ENCODE results near the gene UBE2L5. TPM values are rescaled to one million over a fixed set of nuclear protein-coding genes. Genes with fewer than 3 reads are reported as not detected.

The UBE2L5 gene
- total RNA-seq, 1 experiment from 2014 or later, result not detected

DNA sequence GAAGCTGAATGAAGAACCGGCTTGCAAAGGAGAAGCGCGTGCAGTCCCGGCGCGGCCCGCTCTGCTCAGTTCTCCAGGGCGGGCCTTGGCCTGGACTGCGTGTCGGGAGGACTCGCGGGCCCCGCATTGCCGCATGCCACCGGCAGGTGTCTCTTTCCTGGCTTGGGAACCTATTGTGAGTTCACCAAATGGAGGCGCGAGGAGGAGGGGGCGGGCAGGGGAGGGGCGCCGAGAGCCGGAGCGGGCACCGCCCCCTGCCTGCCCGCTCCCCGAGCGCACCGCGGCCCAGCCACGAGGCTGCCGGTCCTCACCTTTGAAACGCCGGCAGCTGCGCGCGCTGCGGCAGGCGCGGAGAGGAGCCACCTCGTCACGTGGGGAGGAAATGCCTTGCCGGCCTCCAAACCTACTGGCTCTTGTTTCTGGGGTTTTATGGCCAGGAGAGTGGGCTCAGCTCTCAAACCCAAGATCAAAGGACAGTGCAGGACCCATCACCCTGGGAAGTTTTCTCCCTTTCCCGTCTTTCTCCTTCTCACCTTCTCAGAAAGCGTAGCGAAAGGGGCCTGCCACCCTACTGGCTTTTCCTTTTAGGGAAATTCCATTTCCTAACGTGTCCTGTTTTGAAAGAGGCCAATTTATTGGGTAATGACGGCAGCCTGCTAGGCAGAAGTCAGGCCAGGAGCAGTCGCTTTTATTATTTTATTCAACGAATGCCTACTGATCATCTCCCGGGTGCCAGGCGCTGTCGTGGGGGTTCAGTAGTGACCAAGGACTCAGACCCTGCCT, 13.8 kb upstream of the UBE2L5 start:
- H3K9me3 ChIP-seq (ENCODE audit: low read length), result no peaks in the 10 kb centered on the region
- peak overlapping the region; percentile 77 for H3K4me2 ChIP-seq (ENCODE audit: low read length)
- intact Hi-C loops (cut with micrococcal nuclease), result loop anchor here (5.0 to 10.0 kb wide), 2 partner anchors 46 to 151 kb away; no protein-coding TSS in a partner anchor
- H3K4me1 ChIP-seq (ENCODE audit: insufficient read depth, low read length), result peaks cover 12% of the 10 kb centered on the region; the same call in 1 of the 2 replicates
- peak overlapping the region; percentile 54 for H3K4me3 ChIP-seq (ENCODE audit: low read length)
- ChIA-PET CTCF (interaction anchor here (0.6 kb wide), 1 partner anchor 143 kb away, joined by 3 read pairs; no protein-coding TSS in a partner anchor), POLR2A (ENCODE audit: unreplicated experiment) (no interaction called here)
- no peaks in the 10 kb centered on the region for H3K79me2 ChIP-seq (ENCODE audit: low read length)
- BruUV-seq (replicated peaks), result no TSS peak
- peak overlapping the region; percentile 89 for H2AFZ ChIP-seq (ENCODE audit: low read length)
- no peak overlapping the region for H3K27ac ChIP-seq (ENCODE audit: low read length)
- ATAC-seq (peak; percentile 98), DNase-seq (peak; percentile 89)
- no peaks in the 10 kb centered on the region for H3K36me3 ChIP-seq (ENCODE audit: low read depth, low read length)
- no peaks in the 10 kb centered on the region for H3F3A ChIP-seq (ENCODE audit: low read length, unreplicated experiment)
- H3K9me2 ChIP-seq (replicated peaks; ENCODE audit: low read length), result no peaks in the 10 kb centered on the region
- TF ChIP-seq EZH2 (IDR thresholded peaks at IDR 0.05; ENCODE audit: low read length, unreplicated experiment) (no peak), EZH2phosphoT487 (IDR thresholded peaks at IDR 0.05; ENCODE audit: borderline replicate concordance, low read length) (no peak)
- TF ChIP-seq, protein P1, sequence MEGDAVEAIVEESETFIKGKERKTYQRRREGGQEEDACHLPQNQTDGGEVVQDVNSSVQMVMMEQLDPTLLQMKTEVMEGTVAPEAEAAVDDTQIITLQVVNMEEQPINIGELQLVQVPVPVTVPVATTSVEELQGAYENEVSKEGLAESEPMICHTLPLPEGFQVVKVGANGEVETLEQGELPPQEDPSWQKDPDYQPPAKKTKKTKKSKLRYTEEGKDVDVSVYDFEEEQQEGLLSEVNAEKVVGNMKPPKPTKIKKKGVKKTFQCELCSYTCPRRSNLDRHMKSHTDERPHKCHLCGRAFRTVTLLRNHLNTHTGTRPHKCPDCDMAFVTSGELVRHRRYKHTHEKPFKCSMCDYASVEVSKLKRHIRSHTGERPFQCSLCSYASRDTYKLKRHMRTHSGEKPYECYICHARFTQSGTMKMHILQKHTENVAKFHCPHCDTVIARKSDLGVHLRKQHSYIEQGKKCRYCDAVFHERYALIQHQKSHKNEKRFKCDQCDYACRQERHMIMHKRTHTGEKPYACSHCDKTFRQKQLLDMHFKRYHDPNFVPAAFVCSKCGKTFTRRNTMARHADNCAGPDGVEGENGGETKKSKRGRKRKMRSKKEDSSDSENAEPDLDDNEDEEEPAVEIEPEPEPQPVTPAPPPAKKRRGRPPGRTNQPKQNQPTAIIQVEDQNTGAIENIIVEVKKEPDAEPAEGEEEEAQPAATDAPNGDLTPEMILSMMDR (conservative IDR thresholded peaks at IDR 0.05; ENCODE audit: low read depth, low read length), result peak; percentile 57
- H3K27me3 ChIP-seq (ENCODE audit: low read length), result no peaks in the 10 kb centered on the region
- H3K9ac ChIP-seq (ENCODE audit: low read length), result no peak overlapping the region
- no peaks in the 10 kb centered on the region for H4K20me1 ChIP-seq (ENCODE audit: low read length)

DNA sequence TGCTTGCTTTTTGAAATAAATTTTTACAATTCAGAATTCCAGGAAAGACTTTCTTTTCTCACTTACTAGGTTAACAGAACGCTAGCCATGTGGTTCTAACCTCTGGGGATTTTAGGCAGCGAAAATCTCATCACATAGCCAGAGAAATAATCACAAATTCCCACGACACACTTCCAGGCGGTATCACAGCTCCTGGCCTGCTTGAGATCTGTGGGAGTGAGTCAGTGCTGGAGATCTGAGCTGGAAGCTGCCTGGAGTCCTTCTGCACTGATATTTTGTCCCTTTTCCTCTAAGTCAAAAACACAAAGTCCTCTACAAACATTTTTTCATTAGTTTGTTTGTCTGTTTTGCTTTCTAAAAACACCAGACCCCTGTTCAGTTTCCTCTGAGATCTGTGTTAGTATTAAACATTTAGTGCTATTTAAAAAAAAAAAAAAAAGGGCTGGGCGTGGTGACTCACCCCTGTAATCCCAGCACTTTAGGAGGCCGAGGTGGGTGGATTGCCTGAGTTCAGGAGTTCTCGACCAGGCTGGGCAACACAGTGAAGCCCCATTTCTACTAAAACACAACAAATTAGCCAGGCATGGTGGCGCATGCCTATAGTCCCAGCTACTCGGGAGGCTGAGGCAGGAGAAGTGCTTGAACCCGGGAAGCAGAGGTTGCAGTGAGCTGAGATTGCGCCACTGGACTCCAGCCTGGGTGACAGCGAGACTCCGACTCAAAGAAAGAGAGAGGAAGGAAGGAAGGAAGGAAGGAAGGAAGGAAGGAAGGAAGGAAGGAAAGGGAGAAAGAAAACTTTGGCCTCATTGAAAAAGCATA, 12.2 kb upstream of the UBE2L5 start:
- Histone ChIP-seq H3K36me3 (ENCODE audit: low read depth, low read length) (no peaks in the 10 kb centered on the region), H3K9me2 (replicated peaks; ENCODE audit: low read length) (no peaks in the 10 kb centered on the region), H3F3A (ENCODE audit: low read length, unreplicated experiment) (no peaks in the 10 kb centered on the region), H2AFZ (ENCODE audit: low read length) (0 out of 2 replicates have a peak overlapping the region, but pooled peaks have one; percentile 39), H3K4me2 (ENCODE audit: low read length) (no peak overlapping the region), H3K4me1 (ENCODE audit: insufficient read depth, low read length) (peaks cover 12% of the 10 kb centered on the region; the same call in 1 of the 2 replicates), H3K4me3 (ENCODE audit: low read length) (no peak overlapping the region), H3K9ac (ENCODE audit: low read length) (no peak overlapping the region), H3K79me2 (ENCODE audit: low read length) (no peaks in the 10 kb centered on the region), H3K27ac (ENCODE audit: low read length) (no peak overlapping the region), H3K9me3 (ENCODE audit: low read length) (no peaks in the 10 kb centered on the region), H4K20me1 (ENCODE audit: low read length) (no peaks in the 10 kb centered on the region), H3K27me3 (ENCODE audit: low read length) (no peaks in the 10 kb centered on the region)
- ChIA-PET POLR2A (ENCODE audit: unreplicated experiment) (no interaction called here), CTCF (no interaction called here)
- DNase-seq (peak; percentile 21), ATAC-seq (peak; percentile 45; the same call in 1 of the 2 replicates)
- no TSS peak for BruUV-seq (replicated peaks)
- TF ChIP-seq EZH2phosphoT487 (IDR thresholded peaks at IDR 0.05; ENCODE audit: borderline replicate concordance, low read length), result no peak
- TF ChIP-seq EZH2 (IDR thresholded peaks at IDR 0.05; ENCODE audit: low read length, unreplicated experiment), result no peak
- TF ChIP-seq, protein P1 (conservative IDR thresholded peaks at IDR 0.05; ENCODE audit: low read depth, low read length), result no peak
- intact Hi-C loops (cut with micrococcal nuclease), result loop anchor here (5.0 to 10.0 kb wide), 2 partner anchors 45 to 153 kb away; no protein-coding TSS in a partner anchor

Measured in PC-3 (cell line).